ENCODE measurements around the gene PDE11A. TPM values are rescaled to one million over a fixed set of nuclear protein-coding genes. Genes with fewer than 3 reads are reported as not detected.

The PDE11A gene
- total and polyA plus RNA-seq, 2 of the 8 experiments (the other 6 are each of a cell fraction or from before 2014, with no cell fraction given), result 0.19 to 0.23 TPM

- TF ChIP-seq KDM1A (IDR thresholded peaks at IDR 0.05; ENCODE audit: borderline replicate concordance, low read length), result no peak
These were observed 155.4 kb downstream of the PDE11A start (continued) for GRCh38 chr2:177917169-177917568.

Data from H1 (cell line).